Fibroblast of villous mesenchyme (primary cell): ENCODE results near the gene CYTH1. TPM values are rescaled to one million over a fixed set of nuclear protein-coding genes. Genes with fewer than 3 reads are reported as not detected.
A peak's percentile ranks its signal among the peaks of the same experiment; 100 is the strongest.

Experiments used
- DNase-seq: peaks from one replicate; pipeline ENCODE4 v3.0.0-alpha.2; 2010; ENCODE audit warnings: low read depth
- H3K4me3 ChIP-seq: 2 replicates; pipeline ENCODE4 v1.5.1; 2011; ENCODE audit warnings: low read depth, mild to moderate bottlenecking, low read length
- small RNA-seq: library from RNA; depleted of rRNA; stranded (forward); fragments of <200 nt; gene quantifications from one replicate; pipeline ENCODE3, GENCODE V24; 2012
- total RNA-seq: library from RNA; depleted of rRNA; stranded (reverse); fragments of >200 nt; gene quantifications from 2 replicates; pipeline ENCODE4 v1.2.3, GENCODE V29; 2012
- TF ChIP-seq, protein P1 (sequence below): IDR thresholded peaks from 2 replicates; pipeline ENCODE4 v1.5.1; 2012; ENCODE audit warnings: low read depth, mild to moderate bottlenecking, low read length; ENCODE audit not compliant: insufficient read depth

The CYTH1 gene
- total RNA-seq, 1 donor = 19.4 TPM

DNA sequence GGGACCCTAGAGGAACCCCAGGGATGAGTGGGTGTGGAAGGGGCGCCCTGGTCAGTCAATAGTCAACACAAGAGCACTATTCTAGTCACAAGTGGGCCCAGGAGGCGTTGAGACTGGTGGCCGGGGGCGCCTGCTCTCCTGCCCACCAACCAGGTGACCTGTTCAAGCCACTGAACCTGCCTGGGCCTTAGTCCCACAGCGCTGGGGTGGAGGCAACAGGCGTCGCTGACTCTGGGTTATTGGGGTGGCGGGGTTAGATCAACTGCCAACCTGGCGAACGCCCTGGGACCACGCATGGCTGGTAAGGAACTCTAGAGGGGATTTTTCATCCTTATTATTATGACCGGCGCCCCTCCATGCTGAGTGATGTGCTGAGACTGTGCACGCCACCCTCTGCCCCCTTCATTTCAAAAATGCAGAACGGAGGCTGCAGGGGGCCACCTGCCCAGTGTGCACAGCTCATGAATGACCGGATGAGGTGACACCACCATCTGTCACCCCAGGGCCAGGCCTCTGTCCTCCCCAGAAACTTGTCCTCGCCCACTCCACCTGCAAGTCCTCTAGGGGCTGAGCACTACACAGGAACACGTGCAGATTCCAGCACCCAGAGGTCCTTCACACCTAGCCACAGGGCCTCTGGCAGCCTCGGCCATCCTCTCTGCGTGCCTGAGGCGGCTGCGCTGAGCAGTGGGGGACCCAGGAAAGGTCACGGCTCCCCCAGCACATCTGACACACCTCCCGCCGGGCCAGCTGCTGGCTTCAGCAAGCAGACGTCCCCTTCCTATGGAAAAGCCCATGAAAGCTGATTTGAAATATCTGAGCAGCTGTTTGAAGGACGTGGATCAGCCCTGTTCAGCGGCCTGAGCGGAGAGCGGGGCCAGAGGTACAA, 153.3 kb downstream of the CYTH1 start:
- TF ChIP-seq, protein P1, sequence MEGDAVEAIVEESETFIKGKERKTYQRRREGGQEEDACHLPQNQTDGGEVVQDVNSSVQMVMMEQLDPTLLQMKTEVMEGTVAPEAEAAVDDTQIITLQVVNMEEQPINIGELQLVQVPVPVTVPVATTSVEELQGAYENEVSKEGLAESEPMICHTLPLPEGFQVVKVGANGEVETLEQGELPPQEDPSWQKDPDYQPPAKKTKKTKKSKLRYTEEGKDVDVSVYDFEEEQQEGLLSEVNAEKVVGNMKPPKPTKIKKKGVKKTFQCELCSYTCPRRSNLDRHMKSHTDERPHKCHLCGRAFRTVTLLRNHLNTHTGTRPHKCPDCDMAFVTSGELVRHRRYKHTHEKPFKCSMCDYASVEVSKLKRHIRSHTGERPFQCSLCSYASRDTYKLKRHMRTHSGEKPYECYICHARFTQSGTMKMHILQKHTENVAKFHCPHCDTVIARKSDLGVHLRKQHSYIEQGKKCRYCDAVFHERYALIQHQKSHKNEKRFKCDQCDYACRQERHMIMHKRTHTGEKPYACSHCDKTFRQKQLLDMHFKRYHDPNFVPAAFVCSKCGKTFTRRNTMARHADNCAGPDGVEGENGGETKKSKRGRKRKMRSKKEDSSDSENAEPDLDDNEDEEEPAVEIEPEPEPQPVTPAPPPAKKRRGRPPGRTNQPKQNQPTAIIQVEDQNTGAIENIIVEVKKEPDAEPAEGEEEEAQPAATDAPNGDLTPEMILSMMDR = no peak
- no peak for DNase-seq
- no peak overlapping the region for H3K4me3 ChIP-seq

DNA sequence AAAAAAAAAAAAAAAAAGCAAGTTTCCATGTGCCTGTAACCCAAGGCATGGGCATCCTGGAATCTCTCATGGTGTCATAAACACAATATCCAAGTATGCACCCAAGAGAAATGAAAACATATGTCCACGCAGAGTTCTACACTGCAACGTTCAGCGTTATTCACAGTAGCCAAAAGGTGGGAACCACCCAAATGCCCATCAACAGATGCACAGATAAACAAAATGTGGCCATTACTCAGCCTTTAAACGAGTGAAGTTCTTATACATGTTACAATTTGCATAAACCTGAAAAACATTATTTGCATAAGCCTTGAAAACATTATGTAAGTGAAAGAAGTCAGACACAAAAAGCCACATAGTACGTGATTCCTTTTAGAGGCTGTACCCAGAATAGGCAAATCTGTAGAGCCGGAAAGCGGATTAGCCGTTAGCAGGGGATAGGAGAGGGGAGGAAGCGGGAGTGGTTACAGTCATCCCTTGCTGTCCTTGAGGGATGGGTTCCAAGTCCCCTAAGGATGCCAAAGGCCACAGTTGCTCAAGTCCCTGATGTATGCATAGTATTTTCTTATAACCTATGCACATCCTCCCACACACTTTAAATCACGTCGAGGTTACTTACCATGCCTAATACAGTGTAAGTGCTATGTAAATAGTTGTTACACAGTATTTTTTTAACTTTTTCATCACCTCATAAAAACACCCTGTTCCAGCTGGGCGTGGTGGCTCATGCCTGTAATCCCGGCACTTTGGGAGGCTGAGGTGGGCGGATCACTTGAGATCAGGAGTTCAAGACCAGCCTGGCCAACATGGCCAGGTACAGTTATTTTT, 157.5 kb downstream of the CYTH1 start:
- H3K4me3 ChIP-seq = no peak overlapping the region
- peak; percentile 34 for DNase-seq
- TF ChIP-seq, protein P1 = no peak

Small RNAs within 50 kb of the gene (small RNA-seq; reads per million reads assigned to genes)
- gene RNU6-638P = not detected

Other genes starting within 250 kb of the CYTH1 start
- not detected in 2 replicates for gene DNAH17, start 204.9 kb downstream of the CYTH1 start, total RNA-seq
- 32.4 and 33.5 TPM in 2 replicates for gene USP36, start 58.5 kb upstream of the CYTH1 start, total RNA-seq
- gene CEP295NL, start 120.9 kb upstream of the CYTH1 start, total RNA-seq = 3.9 and 5.6 TPM in 2 replicates
- 157 and 189 TPM in 2 replicates for gene TIMP2, start 143.1 kb upstream of the CYTH1 start, total RNA-seq
- gene LGALS3BP, start 197.7 kb upstream of the CYTH1 start, total RNA-seq = 297 and 325 TPM in 2 replicates
- 49.6 and 63.9 TPM in 2 replicates for gene CANT1, start 227.5 kb upstream of the CYTH1 start, total RNA-seq
- 28.3 and 63.5 TPM in 2 replicates for gene C1QTNF1, start 241.9 kb upstream of the CYTH1 start, total RNA-seq